Measurements from ENCODE around the gene TANGO6.
"Not testable (repeated sequence)": the region's sequence is repeated elsewhere in the genome, so short reads cannot be mapped to it uniquely, and the experiment has no call there.

The TANGO6 gene

DNA sequence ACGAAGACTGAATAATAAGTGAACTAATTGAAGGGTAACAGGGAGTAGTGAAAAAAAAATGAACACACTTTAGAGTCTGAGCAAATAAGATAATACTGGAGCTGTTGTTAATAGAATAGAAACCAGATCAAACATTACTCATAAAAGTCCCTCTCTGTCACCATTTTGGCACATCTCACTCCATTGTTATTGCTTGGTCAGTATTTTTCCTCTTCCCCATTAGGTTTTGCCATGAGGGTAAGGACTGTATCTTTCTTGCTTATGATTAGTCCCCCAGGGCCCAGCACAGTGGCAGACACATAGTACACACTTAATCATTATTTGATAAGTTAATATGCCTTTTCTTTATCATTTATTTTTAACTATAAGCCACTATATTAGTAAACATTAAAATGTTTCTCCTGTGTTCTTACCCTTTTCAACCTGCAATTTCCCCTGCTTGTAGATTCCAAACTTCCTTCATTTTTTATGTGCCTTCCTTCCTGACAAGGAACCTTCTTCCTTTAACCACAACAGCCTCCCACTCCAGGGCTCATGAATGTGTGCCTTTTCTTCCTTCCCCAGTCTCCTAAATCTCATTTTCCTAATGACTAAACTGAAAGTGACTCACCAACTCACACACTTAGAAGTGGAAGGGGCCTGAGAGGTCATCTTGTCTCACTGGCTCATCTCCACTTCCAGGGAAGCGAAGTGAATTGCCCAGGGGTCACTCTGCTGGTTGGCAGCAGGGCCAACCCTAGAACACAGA lies 173.9 kb downstream of the TANGO6 start:
- no peak for DNase-seq

DNA sequence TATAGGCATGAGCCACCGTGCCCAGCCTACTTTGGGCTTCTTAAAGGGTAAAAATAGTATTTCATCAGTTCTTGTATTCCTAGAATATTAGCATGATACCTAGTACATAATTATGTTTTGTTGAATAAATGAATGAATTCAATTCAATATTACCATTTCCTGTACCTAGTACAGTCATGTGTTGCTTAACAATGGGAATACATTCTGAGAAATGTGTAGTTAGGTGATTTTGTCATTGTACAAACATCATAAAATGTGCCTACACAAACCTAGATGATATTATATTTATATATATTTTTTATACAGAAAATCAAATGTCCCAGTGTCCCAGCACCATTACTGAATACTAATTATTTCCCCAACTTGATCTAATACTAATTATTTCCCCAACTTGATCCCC lies 176.5 kb downstream of the TANGO6 start:
- DNase-seq = no peak

- no peak for DNase-seq
Measured at GRCh38 chr16:69029121-69029520, 185.8 kb downstream of the TANGO6 start.

DNA sequence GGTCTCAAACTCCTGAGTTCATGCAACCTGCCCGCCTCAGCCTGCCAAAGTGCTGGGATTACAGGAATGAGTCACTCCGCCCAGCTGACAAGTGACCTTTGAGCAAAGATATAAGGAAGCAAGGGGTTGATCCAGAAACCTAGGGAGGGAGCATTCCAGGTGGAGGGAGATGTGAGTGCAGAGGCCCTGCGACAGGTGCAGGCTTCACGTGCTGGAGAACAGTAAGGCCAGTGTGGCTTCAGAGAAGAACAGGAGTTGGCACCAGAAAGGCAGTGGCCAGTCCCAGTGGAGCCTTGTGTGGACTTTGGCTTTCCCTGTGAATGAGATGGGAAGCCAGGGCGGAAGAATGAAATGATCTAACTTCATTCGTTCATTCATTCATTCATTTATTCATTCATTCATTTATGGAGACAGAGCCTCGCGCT lies 188.6 kb downstream of the TANGO6 start:
- no peak for DNase-seq

- DNase-seq = no peak
Measured at GRCh38 chr16:69033151-69033949, 190.0 kb downstream of the TANGO6 start.

- DNase-seq = no peak
Measured at GRCh38 chr16:69035375-69035774, 192.0 kb downstream of the TANGO6 start.

DNA sequence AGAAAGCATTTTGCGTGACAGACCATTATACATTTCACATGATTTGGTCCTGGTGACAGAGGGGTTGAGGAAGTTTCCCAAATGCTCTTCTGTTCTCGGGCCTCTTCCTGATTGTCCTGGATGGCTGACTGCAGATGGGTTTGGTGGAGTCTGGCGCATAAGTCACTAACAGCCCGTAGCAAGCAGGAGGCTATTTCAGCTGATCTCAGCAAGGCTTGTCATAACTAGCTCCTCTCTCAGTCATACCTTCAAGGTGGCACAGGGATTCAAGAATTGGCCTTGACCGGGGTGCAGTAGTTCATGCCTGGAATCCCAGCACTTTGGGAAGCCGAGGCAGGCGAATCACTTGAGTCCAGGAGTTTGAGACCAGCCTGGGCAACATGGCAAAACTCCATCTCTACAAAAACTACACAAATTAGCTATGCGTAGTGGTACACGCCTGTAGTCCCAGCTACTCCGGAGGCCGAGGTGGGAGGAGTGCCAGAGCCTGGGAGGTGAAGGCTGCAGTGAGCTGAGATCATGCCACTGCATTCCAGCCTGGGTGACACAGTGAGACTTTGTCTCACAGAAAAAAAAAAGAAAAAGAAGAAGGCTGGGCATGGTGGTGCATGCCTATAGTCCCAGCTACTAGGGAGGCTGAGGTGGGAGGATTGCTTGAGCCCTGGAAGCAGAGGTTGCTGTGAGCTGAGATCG lies 193.2 kb downstream of the TANGO6 start:
- DNase-seq = no peak

DNA sequence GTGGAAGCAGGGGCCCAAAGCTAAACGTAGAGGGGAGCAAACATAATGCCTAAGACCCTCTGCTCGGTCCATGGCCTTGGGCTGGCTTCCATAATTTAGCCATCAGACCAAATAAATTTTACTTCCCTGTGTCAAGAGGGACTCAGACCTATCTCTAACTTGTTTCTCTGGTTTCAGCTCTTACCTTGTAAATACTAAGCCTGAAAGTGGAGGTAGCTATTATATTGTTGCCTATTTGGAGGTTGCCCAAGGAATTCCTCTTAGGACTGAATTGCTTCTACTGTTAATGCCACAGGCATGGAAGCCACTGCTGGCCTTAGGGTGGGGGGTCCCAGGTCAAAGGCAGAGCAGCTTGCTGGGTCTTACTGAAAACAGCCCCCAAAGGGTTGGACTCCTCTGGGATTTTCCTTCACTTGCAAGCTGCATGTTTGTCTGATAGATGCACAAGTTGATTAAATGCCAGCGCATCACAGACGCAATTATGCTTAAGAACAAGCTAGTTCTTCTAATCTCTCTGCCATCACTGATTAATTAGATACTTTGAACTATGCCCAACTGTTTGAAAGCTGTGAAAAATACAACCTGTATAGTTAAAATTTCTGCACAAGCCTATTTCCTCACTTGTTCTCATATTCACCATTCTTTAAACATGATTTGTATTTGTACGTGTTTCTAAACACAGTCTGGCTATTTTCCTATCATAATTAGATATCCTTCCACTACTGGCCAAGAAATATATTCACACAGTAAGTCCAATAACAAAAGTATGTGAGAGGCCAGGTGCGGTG lies 194.2 kb downstream of the TANGO6 start:
- DNase-seq = no peak

GRCh38 chr16:69039333-69039941 lies 196.1 kb downstream of the TANGO6 start:
- DNase-seq = no peak

GRCh38 chr16:69040144-69040909 lies 197.0 kb downstream of the TANGO6 start:
- DNase-seq = no peak

- DNase-seq = no peak
Measured at GRCh38 chr16:69048328-69049120, 205.2 kb downstream of the TANGO6 start.

DNA sequence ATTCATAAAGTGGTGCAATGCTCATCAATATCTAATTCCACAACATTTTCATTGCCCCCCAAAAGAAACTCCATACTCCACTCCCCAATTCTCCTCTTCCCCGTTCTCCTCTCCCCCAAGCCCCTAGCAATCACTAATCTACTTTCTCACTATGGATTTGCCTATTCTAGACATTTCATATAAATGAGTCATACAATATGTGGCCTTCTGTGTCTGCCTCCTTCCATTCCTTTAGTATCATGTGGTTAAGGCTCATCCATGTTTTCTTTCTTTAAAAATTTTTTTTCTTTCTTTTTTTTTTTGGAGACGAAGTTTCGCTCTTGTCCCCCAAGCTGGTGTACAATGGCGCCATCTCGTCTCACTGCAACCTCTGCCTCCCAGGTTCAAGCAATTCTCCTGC lies 205.8 kb downstream of the TANGO6 start:
- DNase-seq = no peak

GRCh38 chr16:69049603-69050375 lies 206.5 kb downstream of the TANGO6 start:
- no peak for DNase-seq

DNA sequence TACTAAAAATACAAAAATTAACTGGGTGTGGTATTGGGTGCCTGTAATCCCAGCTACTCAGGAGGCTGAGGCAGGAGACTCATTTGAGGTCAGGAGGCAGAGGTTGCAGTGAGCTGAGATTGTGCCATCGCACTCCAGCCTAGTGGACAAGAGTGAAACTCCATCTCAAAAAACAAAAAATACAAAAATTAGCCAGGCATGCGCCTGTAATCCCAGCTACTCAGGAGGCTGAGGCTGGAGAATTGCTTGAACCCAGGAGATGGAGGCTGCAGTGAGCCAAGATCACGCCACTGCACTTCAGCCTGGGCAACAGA lies 208.1 kb downstream of the TANGO6 start:
- not testable (repeated sequence) for DNase-seq

- DNase-seq = no peak
Measured at GRCh38 chr16:69055008-69055407, 211.7 kb downstream of the TANGO6 start.

DNA sequence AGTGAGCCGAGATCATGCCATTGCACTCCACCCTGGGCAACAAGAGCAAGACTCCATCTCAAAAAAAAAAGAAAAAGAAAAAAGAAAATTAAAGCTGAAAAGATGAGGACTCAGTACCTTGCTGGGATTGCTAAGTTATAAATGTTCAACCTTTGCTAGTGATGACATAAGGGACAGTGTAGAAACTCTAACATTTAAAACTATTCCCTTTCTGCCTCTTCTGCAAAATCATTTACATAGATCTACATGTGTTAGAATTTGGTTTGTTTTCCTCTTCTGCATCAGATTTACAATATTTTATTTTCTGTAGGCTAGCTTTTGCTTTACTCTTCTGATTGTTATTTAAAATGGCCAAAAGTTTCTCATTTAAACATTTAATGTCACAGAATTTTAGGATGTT lies 212.6 kb downstream of the TANGO6 start:
- no peak for DNase-seq

DNA sequence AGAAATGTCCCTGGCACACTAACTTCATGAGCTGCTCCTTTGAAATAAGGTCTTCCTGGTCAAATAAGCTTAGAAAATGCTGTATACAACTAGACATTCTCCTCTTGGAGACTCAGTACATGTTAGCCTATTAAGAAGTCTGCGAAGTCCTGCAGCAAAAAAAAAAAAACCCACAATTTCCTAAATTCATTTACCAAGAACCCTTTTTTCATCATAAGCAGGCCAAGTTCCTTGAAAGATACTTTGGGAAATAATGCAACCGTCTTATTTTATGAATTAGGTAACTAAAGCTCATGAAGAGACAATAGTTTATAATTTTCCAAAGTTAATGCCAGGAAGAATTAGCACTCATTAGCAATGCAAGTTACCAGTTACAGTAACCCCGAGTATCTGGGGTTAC lies 213.1 kb downstream of the TANGO6 start:
- no peak for DNase-seq

GRCh38 chr16:69057400-69058378 lies 214.4 kb downstream of the TANGO6 start:
- no peak for DNase-seq

DNA sequence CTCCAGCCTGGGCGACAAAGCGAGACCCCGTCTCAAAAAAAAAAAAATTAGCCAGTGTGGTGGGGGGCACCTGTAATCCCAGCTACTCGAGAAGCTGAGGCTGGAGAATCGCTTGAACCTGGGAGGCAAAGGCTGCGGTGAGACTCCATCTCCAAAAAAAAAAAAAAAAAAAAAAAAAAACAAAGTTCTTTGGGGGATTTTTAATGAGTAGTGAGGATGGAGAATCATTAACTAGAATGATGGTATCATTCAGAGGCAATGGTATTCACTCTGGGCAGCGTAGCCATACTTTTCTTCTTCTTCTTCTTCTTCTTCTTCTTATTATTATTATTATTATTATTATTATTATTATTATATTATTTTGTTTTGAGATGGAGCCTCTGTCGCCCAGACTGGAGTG lies 220.2 kb downstream of the TANGO6 start:
- DNase-seq = not testable (repeated sequence)
